GM19043 (cell line): Measurements from ENCODE around the gene RBM18.

Experiments
- ATAC-seq: cut with Tn5 transposase; IDR thresholded peaks from one replicate; pipeline ENCODE4 v1.9.1; 2021; ENCODE audit warnings: low read depth; ENCODE audit not compliant: unreplicated experiment

RBM18 gene

GRCh38 chr9:122207096-122207495 lies 57.5 kb downstream of the RBM18 start:
- no peak for ATAC-seq

- ATAC-seq = no peak
Measured at GRCh38 chr9:122206118-122207046, 58.3 kb downstream of the RBM18 start.

GRCh38 chr9:122205176-122205575 lies 59.5 kb downstream of the RBM18 start:
- no peak for ATAC-seq

GRCh38 chr9:122204491-122204890 lies 60.1 kb downstream of the RBM18 start:
- ATAC-seq = no peak

- ATAC-seq = no peak
Measured at GRCh38 chr9:122204055-122204454, 60.6 kb downstream of the RBM18 start.

GRCh38 chr9:122202111-122202510 lies 62.5 kb downstream of the RBM18 start:
- no peak for ATAC-seq

- ATAC-seq = no peak
Measured at GRCh38 chr9:122201641-122202040, 63.0 kb downstream of the RBM18 start.

DNA sequence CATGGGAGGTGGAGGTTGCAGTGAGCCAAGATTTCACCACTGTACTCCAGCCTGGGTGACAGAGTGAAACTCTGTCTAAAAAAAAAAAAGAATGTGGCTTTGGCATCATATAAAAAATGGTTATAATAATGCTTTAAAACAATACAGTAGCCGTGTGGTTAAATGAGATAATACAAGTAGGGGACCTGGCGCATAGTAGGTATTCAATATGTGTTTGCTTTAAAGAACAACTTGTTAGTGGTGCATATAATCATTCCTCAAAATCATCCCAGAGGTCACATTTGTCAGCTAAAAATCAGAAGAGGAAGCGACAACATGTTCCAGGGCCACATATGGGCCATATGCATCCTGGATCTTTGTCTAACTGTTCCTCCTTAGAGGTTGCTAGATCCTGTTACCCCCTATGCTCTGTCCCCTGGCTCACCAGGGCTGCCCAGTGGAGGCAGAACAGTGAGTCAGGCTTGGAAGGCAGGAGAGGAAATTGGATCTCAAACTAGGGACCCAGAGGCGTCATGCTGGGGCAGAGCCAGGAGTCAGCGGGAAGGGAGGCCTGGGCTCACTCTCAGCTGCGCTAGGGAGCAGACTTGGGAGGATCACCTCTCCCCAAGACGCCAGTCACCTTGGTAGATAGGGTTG lies 63.6 kb downstream of the RBM18 start:
- ATAC-seq = no peak

DNA sequence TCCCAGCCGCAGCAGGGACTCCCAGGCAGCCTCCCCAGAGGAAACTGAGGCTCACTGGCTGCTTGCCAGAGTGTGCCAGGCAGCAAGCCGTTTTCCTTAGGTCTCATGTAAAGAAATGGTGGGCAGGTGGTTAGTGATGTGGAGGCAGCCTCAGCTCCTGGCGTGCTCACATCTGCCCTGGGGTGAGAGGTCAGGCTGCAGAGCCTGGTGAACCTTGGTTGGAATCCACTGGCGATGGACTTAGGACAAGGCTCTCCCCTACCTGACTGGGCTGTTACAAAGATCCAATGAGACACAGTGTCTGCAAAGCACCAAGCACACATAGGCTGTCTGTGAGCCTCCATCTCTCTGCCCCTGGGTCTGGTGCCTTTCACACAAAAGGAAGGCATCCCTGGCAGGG lies 66.8 kb downstream of the RBM18 start:
- no peak for ATAC-seq

- no peak for ATAC-seq
Measured at GRCh38 chr9:122197426-122197825, 67.2 kb downstream of the RBM18 start.

- ATAC-seq = no peak
Measured at GRCh38 chr9:122195875-122196274, 68.8 kb downstream of the RBM18 start.

- no peak for ATAC-seq
Measured at GRCh38 chr9:122193651-122194050, 71.0 kb downstream of the RBM18 start.

DNA sequence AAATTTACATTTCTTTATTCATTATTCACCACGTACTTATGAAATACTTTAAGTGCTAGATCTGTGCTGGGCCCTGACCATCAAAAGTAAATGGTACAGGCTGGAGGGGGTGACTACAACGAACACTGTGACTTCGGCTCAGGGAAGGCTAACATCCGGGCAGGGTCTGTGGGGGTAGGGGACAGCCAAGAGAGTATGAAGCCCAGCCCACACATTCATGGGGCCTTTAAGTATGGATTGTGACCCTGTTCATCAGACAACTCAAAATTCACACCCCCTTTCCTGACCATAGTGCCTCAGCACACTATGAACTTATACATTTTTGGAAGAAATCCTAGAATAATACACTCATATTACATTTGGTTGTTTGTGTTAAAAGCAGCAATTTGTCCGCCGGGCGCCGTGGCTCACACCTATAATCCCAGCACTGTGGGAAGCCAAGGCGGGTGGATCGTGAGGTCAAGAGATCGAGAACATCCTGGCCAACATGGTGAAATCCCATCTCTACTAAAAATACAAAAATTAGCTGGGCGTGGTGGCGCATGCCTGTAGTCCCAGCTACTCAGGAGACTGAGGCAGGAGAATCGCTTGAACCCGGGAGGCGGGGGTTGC lies 71.6 kb downstream of the RBM18 start:
- ATAC-seq = no peak

- no peak for ATAC-seq
Measured at GRCh38 chr9:122192261-122192875, 72.3 kb downstream of the RBM18 start.

DNA sequence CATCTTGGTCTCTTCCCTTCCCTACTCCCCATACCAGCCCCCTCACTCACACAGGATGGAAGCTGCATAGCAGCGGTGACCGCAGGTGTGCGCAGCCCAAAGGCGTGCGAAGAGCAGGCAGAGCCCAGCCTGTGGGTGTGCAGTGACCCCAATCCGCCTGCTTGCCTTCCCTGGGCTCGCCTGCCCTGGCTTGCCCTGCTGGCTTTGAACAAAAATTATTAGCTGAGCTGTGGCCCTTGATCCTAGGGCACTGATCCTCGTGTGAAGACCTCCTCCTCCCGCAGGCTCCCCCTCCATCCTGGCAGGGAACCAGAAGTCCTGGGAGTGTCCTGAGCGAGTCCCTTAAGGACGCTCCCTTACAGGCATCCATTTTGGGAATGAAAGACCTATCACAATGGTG lies 73.1 kb downstream of the RBM18 start:
- ATAC-seq = no peak

- ATAC-seq = no peak
Measured at GRCh38 chr9:122190597-122191381, 73.9 kb downstream of the RBM18 start.

DNA sequence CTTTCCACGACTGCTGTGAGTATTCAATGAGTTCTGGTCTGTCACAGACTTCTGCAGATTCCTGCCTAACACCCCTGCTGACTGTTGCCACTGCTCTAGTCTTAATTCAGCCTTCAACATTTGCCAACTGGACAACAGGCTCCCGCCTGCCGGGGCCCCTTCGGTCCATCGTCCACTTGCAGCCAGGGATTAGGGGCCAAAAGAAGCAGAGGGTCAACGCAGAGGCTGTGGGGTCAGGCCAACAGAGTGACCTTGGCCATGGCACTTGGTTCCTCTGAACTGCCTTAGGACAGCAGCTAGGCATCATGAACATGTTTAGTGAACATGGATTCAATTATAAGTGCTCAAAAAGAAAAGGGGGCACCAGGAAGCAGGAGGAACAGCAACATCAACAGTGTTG lies 76.3 kb downstream of the RBM18 start:
- ATAC-seq = no peak
